Kidney epithelial cell (primary cell): Measurements from ENCODE around the gene AGPAT3. TPM values are rescaled to one million over a fixed set of nuclear protein-coding genes. Genes with fewer than 3 reads are reported as not detected.

ENCODE experiments used
- DNase-seq: peaks from one replicate; pipeline ENCODE4 v3.0.0-alpha.2; 2010; ENCODE audit warnings: low read depth
- H3K27me3 ChIP-seq: 2 replicates; pipeline ENCODE4 v1.6.0; 2011; ENCODE audit warnings: low read length; ENCODE audit not compliant: control insufficient read depth, insufficient read depth
- H3K36me3 ChIP-seq: 2 replicates; pipeline ENCODE4 v1.5.1; 2011; ENCODE audit warnings: low read length; ENCODE audit not compliant: control insufficient read depth, insufficient read depth
- H3K4me3 ChIP-seq: 2 replicates; pipeline ENCODE4 v1.5.1; 2011; ENCODE audit warnings: low read depth, mild to moderate bottlenecking, control low read depth, low read length
- total RNA-seq: library from RNA; depleted of rRNA; stranded (reverse); fragments of >200 nt; gene quantifications from 2 replicates; pipeline ENCODE4 v1.2.3, GENCODE V29; 2015
- TF ChIP-seq, protein P1 (sequence below): IDR thresholded peaks from 2 replicates; pipeline ENCODE4 v1.5.1; 2011; ENCODE audit warnings: mild to moderate bottlenecking, moderate library complexity, low read length, control low read depth, inconsistent platforms; ENCODE audit not compliant: insufficient read depth, poor library complexity, severe bottlenecking

The AGPAT3 gene
- total RNA-seq, 1 donor from 2014 or later: 62.3 TPM

DNA sequence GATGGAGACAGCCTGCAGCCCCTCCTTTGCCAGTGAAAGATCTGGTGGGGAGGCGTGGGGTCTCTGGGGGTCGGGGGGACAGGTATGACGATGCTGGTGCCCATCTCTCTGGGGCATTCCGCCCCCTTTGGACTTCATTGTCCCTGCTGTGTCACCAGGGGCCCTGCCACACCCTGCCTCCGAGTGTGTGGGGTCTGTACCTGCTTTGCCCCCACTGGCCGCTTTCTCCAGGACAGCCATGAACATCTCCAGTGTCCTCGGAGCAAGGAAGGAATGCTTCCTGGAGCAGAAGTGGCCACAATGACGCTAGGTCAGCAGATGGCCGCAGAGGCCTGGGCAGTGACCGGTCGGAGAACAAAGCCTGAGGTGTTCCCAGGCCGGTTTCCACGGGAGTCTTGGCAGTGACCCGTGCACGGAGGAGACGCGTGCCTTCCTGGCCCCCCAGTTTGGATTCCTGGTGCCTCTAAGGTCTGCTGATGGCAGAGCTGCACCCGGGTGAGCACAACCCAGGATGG is 128.5 kb downstream of the AGPAT3 start:
- DNase-seq: no peak
- Histone ChIP-seq H3K4me3 (no peak overlapping the region), H3K36me3 (no peaks in the 10 kb centered on the region), H3K27me3 (no peaks in the 10 kb centered on the region)
- TF ChIP-seq, protein P1, sequence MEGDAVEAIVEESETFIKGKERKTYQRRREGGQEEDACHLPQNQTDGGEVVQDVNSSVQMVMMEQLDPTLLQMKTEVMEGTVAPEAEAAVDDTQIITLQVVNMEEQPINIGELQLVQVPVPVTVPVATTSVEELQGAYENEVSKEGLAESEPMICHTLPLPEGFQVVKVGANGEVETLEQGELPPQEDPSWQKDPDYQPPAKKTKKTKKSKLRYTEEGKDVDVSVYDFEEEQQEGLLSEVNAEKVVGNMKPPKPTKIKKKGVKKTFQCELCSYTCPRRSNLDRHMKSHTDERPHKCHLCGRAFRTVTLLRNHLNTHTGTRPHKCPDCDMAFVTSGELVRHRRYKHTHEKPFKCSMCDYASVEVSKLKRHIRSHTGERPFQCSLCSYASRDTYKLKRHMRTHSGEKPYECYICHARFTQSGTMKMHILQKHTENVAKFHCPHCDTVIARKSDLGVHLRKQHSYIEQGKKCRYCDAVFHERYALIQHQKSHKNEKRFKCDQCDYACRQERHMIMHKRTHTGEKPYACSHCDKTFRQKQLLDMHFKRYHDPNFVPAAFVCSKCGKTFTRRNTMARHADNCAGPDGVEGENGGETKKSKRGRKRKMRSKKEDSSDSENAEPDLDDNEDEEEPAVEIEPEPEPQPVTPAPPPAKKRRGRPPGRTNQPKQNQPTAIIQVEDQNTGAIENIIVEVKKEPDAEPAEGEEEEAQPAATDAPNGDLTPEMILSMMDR: no peak

DNA sequence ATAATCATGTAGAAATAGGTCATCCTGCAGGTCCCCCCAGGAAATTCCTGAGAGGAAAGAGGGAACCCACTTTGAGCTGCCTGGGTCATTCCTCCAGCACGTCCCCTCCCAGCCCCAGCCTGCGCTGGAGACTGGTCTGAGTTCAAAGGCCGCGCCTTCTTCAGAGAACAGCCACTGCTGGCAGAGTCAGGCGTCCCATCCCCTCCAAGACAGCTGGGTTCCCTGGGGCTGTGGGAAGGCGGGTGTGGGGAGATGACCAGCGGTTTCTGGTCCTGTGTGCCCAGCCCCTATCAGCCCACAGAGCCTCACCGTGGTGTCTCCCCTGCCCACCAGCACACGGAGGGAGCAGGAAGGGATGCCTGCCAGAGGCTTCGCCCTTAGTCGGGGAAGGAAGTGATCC is 129.1 kb downstream of the AGPAT3 start:
- Histone ChIP-seq H3K27me3 (no peaks in the 10 kb centered on the region), H3K36me3 (no peaks in the 10 kb centered on the region), H3K4me3 (no peak overlapping the region)
- DNase-seq: no peak
- TF ChIP-seq, protein P1: no peak

DNA sequence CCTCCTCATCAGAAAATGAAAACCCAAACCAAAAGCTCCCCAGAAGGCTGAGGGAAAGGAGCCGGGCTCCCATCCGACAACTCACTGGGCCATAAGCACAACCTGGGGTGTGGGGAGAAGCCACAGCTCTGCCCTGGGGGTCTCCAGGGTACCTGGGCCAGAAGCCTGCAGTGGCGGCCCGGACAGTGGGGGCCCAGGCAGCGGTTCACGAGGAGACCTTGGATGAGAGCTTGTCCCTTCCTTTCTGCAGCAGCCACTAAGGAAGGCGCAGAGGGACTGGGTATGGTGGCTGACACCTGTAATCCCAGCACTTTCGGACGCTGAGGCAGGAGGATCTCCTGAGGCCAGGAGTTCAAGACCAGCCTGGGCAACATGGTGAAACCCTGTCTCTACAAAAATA is 129.6 kb downstream of the AGPAT3 start:
- Histone ChIP-seq H3K36me3 (no peaks in the 10 kb centered on the region), H3K4me3 (no peak overlapping the region), H3K27me3 (no peaks in the 10 kb centered on the region)
- DNase-seq: no peak
- TF ChIP-seq, protein P1: no peak

DNA sequence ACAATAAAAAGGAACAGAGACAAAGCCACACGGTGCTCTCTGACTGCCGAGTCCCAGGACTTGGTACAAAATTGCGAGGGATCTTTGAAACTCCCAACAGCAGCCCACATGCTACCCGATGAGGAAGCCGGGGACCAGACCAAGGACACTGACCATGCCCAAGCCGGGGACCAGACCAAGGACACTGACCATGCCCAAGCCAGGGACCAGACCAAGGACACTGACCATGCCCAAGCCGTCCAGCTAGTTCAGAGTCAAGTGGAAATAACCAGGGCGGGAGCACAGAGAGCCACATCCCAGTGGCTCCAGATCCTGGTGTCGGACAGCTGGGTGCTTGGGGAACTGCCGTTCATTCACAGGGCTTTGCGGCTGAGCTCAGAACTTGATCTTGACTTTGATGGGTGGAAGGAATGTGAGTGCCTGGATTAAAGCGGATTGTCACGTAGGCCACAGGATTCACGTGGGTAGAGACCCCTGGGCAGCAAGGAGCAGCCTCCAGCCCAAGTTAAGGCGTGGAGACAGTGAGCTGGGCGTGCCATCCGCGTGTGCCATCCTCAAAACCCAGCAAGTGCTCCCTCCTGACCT is 130.6 kb downstream of the AGPAT3 start:
- DNase-seq: no peak
- TF ChIP-seq, protein P1: no peak
- Histone ChIP-seq H3K27me3 (no peaks in the 10 kb centered on the region), H3K36me3 (no peaks in the 10 kb centered on the region), H3K4me3 (no peak overlapping the region)

DNA sequence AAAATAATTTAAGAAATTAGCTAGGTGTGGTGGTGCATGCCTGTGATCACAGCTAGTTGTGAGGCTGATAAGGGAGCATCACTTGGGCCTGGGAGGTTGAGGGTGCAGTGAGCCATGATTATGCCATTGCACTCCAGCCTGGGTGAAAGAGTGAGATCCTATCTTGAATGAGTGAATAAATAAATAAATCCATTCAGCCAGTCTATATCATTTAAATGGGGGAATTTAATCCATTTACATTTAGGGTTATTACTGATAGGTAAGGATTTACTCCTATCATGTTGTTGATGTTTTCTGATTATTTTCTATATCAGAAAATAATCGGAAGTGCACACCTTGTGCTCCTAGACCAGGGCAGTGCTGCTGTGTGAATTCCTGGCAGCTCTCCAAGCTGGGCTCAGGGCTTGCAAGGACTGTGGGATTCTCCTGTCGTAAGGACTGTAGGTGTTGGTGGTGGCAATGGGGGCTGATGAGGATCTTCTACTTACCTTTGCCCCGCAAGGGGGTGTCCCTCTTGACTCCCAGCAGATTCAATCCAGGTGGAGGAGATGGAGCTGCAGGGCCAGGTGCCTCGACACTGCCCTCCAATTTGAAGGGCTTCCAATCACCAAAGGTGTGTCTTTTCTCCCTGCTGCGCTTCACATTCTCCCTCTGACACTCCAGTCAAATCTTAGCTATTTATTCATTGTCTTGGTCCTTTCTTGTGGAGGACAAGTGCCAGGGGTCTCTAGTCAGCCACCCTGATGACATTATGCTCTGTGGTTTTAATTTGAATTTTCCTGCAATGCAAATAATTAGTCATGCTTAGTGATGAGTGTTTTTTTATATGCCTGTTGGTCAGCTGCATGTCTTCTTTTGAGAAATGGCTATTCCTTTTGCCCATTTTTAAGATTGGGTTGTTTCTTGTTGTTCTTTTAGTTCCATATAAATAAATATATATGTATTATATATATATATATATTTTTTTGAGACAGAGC is 133.0 kb downstream of the AGPAT3 start:
- Histone ChIP-seq H3K36me3 (no peaks in the 10 kb centered on the region), H3K4me3 (no peak overlapping the region), H3K27me3 (no peaks in the 10 kb centered on the region)
- TF ChIP-seq, protein P1: no peak
- no peak for DNase-seq
